COLO668 (cell line): Measurements from ENCODE around the gene TNRC6B.
"Not testable (repeated sequence)": the region's sequence is repeated elsewhere in the genome, so short reads cannot be mapped to it uniquely, and the experiment has no call there.

Experiments
- DNase-seq: peaks from one replicate; lab custom pipeline; 2025; ENCODE audit not compliant: unreplicated experiment; lab: John Stamatoyannopoulos, UW

Gene TNRC6B

GRCh38 chr22:40177738-40178416 lies at the start of gene TNRC6B:
TNRC6B (plus strand) TSS chr22:40177925; CDS start chr22:40178136, 211 bp downstream.
- DNase-seq: peak; percentile 69

GRCh38 chr22:40128989-40129388 lies 48.7 kb upstream of the TNRC6B start:
- DNase-seq: no peak

GRCh38 chr22:40137132-40137531 lies 40.6 kb upstream of the TNRC6B start:
- no peak for DNase-seq

GRCh38 chr22:40138866-40139265 lies 38.9 kb upstream of the TNRC6B start:
- no peak for DNase-seq

GRCh38 chr22:40147388-40148176 lies 30.1 kb upstream of the TNRC6B start:
- DNase-seq: no peak

GRCh38 chr22:40153192-40153591 lies 24.5 kb upstream of the TNRC6B start:
- DNase-seq: no peak

- DNase-seq: no peak
Measured at GRCh38 chr22:40153705-40154104, 24.0 kb upstream of the TNRC6B start.

GRCh38 chr22:40156001-40156516 lies 21.7 kb upstream of the TNRC6B start:
- peak; percentile 75 for DNase-seq

GRCh38 chr22:40156682-40157081 lies 21.0 kb upstream of the TNRC6B start:
- not testable (repeated sequence) for DNase-seq

GRCh38 chr22:40157330-40157945 lies 20.3 kb upstream of the TNRC6B start:
- DNase-seq: no peak

GRCh38 chr22:40161194-40161593 lies 16.5 kb upstream of the TNRC6B start:
- no peak for DNase-seq

GRCh38 chr22:40165537-40165936 lies 12.2 kb upstream of the TNRC6B start:
- DNase-seq: not testable (repeated sequence)

GRCh38 chr22:40175611-40176244 lies 2.0 kb upstream of the TNRC6B start:
- DNase-seq: no peak

- peak; percentile 61 for DNase-seq
Measured at GRCh38 chr22:40176921-40177737, 596 bp upstream of the TNRC6B start.

GRCh38 chr22:40178417-40179409 lies 988 bp downstream of the TNRC6B start:
- peak; percentile 38 for DNase-seq

GRCh38 chr22:40179526-40179925 lies 1.8 kb downstream of the TNRC6B start:
- DNase-seq: no peak

- DNase-seq: no peak
Measured at GRCh38 chr22:40180403-40180802, 2.7 kb downstream of the TNRC6B start.

- DNase-seq: no peak
Measured at GRCh38 chr22:40181323-40181722, 3.6 kb downstream of the TNRC6B start.

GRCh38 chr22:40182231-40182835 lies 4.6 kb downstream of the TNRC6B start:
- DNase-seq: no peak
